ACC112 (cell line): ENCODE measurements around the gene CKAP2.
"Not testable (repeated sequence)": the region's sequence is repeated elsewhere in the genome, so short reads cannot be mapped to it uniquely, and the experiment has no call there.

Experiments
- H2AFZ ChIP-seq: fragments of 200-600 bp; sonication (generic); one replicate; pipeline ENCODE4 v1.6.0; 2017; ENCODE audit warnings: antibody characterized with exemption, low read length; ENCODE audit not compliant: unreplicated experiment
- H3K27ac ChIP-seq: fragments of 200-600 bp; sonication (generic); 2 replicates; pipeline ENCODE4 v1.5.1; 2014; ENCODE audit warnings: low read depth, mild to moderate bottlenecking, antibody characterized with exemption, low read length, moderate library complexity
- H3K27me3 ChIP-seq: fragments of 200-600 bp; sonication (generic); 2 replicates; pipeline ENCODE4 v1.6.1; 2014; ENCODE audit warnings: mild to moderate bottlenecking, antibody characterized with exemption, low read length, moderate library complexity, mixed read lengths; ENCODE audit not compliant: insufficient read depth
- H3K36me3 ChIP-seq: fragments of 200-600 bp; sonication (generic); 2 replicates; pipeline ENCODE4 v1.6.1; 2016; ENCODE audit warnings: mild to moderate bottlenecking, antibody characterized with exemption, low read length, moderate library complexity, mixed read lengths; ENCODE audit not compliant: insufficient read depth
- H3K4me1 ChIP-seq: fragments of 200-600 bp; sonication (generic); one replicate; pipeline ENCODE4 v1.6.1; 2016; ENCODE audit warnings: low read length, mixed read lengths; ENCODE audit not compliant: insufficient read depth, unreplicated experiment, control insufficient read depth
- H3K4me3 ChIP-seq: fragments of 200-600 bp; sonication (generic); 2 replicates; pipeline ENCODE4 v1.5.1; 2014; ENCODE audit warnings: mild to moderate bottlenecking, low read depth, low read length
- H3K79me2 ChIP-seq: fragments of 200-600 bp; sonication (generic); one replicate; pipeline ENCODE4 v1.6.0; 2016; ENCODE audit warnings: low read length; ENCODE audit not compliant: control insufficient read depth, unreplicated experiment, insufficient read depth

Gene CKAP2

DNA sequence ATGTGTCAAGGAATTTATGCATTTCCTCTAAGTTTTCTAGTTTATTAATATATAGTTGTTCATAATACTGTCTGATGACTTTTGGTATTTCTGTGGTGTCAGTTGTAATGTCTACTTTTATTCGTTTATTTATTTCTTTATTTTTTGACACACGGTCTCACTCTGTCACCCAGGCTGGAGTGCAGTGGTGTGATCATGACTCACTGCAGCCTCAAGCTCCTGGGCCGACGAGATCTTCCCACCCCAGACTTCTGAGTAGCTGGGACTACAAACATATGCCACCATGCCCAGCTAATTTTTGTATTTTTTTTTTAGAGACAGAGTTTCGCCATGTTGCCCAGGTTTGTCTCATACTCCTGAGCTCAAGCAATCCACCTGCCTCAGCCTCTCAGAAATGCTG, 39.0 kb downstream of the CKAP2 start:
- H3K79me2 ChIP-seq, H3K27me3 ChIP-seq, H3K27ac ChIP-seq, H3K36me3 ChIP-seq, H3K4me3 ChIP-seq, H2AFZ ChIP-seq, H3K4me1 ChIP-seq: not testable (repeated sequence)

DNA sequence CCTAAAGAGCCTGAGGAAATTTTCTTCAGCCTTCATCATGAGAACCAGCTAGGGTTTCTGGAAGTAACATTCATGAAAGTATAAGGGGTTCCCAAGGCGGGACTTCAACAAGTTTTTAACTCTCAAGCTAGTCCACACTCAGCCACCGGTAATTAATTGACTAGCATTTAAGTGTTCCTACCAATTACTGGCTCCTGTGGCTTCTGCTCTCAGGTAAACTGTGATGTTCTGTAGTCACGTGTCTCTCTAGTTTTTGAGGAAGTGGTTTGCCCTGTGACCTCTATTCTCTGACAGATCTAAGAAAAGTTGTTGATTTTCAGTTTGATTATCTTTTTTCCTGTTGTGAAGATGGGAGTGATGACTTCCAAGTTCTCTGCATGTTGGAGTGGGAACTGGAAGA, 42.7 kb downstream of the CKAP2 start:
- H2AFZ ChIP-seq, H3K79me2 ChIP-seq, H3K36me3 ChIP-seq, H3K4me3 ChIP-seq, H3K27me3 ChIP-seq, H3K4me1 ChIP-seq, H3K27ac ChIP-seq: not testable (repeated sequence)

DNA sequence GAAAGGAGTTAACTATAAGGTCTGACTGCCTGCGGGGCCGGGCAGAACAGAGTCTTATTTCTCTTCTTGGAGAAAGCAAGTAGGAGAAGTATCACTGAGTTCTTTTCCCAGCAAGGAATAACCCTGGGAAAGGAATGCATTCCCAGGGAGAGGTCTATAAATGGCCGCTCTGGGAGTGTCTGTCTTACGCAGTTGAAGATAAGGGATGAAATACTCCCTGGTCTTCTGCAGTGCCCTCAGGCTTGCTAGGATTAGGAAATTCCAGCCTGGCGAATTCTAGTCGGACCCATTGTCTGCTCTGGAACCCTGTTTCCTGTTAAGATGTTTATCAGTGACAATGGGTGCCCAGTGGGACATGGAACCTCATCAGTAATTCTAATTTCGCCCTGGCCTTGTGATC, 47.0 kb downstream of the CKAP2 start:
- not testable (repeated sequence) for H3K27ac ChIP-seq, H3K4me3 ChIP-seq, H3K79me2 ChIP-seq, H2AFZ ChIP-seq, H3K4me1 ChIP-seq, H3K27me3 ChIP-seq, H3K36me3 ChIP-seq

DNA sequence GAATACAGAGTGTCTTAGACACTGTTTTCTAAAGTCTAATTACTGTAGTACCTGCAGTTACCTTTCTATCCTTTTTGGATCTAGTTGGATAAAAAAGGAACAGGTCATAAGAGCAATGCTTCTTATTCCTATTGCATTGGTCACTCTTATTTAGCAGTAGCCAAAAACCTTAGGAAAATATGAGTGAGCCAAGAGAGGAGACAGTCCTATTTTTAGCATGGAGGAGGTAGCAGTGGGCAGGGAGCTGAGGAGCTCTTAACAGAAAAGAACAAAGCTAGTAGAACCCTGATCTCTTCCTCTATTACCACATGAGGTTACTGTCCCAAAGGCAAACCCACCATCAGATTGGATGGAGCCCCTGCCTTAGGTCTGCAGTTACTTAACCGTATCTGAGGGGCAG, 50.6 kb downstream of the CKAP2 start:
- not testable (repeated sequence) for H3K4me1 ChIP-seq, H3K4me3 ChIP-seq

DNA sequence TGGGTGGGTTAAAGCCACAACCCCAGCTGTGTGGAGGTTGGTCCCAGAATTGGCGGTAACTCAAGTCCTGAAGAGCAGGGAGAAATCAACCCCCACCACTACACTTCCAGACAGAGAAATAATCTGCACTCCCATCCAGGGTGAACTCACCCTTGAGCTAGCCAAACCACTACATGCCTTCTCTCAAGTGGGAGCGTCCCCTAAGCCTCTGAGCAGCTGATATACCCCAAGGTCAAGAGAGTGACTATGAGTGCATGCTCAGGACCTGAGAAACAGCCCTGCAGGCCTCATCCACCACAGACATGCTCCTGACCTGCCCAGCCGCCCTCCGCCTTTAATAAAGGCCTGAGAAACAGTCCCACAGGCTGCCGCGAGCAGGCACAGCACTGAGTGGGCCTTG, 54.3 kb downstream of the CKAP2 start:
- H3K79me2 ChIP-seq, H3K27ac ChIP-seq, H3K4me1 ChIP-seq, H3K4me3 ChIP-seq, H3K36me3 ChIP-seq, H2AFZ ChIP-seq, H3K27me3 ChIP-seq: not testable (repeated sequence)

More for the DNA sequence above, 50.6 kb downstream of the CKAP2 start:
- not testable (repeated sequence) for H3K36me3 ChIP-seq, H2AFZ ChIP-seq, H3K27ac ChIP-seq, H3K79me2 ChIP-seq, H3K27me3 ChIP-seq

DNA sequence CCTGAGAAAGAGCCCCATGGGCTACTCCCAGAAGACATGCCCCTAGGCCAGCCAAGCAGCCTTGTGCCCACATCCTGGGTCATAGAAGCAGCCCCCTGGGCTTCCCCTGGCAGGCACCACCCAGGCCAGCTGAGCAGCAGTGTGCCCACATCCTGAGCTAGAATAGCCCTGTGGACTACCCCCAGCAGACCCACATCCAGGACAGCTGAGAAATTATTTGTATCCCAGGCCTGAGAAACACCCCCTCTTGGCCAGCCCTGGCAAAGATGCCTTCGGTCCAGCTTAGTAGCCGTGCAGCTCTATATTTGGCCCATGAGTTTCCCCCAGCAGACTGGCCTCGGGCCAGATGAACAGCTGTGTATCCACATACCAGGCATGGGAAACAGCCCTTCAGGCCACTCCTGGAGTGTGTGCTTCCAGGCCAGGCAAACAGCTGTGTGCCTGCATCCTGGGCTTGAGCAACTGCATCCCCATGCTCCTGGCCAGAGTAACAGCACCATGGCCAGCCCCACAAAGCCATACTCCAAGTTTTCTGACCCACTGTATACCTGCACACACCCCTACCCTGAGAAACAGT, 55.0 kb downstream of the CKAP2 start:
- not testable (repeated sequence) for H3K4me1 ChIP-seq, H3K27me3 ChIP-seq, H3K4me3 ChIP-seq, H3K79me2 ChIP-seq, H2AFZ ChIP-seq, H3K36me3 ChIP-seq, H3K27ac ChIP-seq

DNA sequence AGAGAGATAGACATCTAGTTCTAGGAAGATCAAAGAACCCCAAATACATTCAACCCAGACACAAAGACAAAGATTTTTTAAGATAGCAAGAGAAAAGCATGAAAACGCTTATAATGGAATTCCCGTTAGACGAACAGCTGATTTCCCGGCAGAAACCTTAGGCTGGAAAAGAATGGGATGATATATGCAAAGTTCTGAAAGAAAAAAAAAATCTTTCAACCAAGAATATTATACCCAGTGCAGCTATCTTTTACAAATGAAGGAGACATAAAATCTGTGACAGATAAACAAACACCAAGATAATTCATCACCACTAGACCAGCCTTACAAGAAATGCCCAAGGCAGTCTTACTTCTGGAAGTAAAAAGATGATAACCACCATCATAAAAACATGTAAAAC, 56.3 kb downstream of the CKAP2 start:
- H3K36me3 ChIP-seq, H2AFZ ChIP-seq, H3K4me3 ChIP-seq, H3K79me2 ChIP-seq, H3K4me1 ChIP-seq, H3K27me3 ChIP-seq, H3K27ac ChIP-seq: not testable (repeated sequence)

DNA sequence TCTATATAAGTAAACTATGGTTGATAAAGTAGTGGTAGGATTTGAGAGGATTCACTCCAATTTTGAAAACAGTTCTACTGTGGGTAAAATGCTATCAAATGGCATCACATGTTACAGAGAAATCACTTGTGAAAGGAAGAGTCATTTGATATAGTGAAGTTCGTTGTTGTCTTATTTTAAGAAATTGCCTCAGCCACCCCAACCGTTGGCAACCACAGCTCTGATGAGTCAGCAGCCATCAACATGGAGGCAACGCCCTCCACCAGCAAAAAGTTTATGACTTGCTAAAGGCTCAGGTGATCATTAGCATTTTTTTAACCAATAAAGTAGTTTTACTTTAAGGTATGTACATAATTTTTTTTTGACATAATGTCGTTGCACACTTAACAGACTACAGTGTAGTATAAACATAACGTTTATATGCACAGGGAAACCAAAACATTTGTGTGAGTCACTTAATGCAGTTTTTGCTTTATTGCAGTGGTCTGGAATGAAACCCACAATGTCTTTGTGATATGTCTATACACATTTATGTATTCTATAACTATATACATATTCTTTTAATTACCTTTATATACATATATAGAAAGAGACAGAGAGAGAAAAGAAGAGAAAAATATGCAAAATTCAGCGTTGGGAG, 58.8 kb downstream of the CKAP2 start:
- not testable (repeated sequence) for H2AFZ ChIP-seq, H3K36me3 ChIP-seq, H3K4me3 ChIP-seq, H3K27me3 ChIP-seq, H3K79me2 ChIP-seq, H3K27ac ChIP-seq, H3K4me1 ChIP-seq

DNA sequence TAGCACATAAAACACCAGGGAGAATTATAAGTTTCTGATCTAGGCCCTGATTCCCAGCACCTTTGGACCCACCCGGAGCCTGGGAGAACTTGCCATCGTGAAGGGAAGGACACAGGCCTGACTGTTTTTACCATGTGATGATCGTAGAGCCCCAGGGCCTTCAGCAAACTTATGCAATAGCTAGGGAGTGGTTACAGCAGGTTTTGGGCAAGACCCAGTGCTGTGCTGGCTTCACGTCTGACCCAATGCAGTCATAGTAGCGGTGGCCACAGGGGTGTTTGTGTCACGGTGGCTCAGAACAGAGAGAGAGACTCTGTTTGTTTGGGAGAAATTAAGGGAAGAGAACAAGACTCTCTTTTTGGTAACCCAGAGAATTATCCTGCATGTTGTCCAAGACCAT, 68.0 kb downstream of the CKAP2 start:
- H3K79me2 ChIP-seq, H3K4me1 ChIP-seq, H2AFZ ChIP-seq, H3K27ac ChIP-seq, H3K36me3 ChIP-seq, H3K27me3 ChIP-seq, H3K4me3 ChIP-seq: not testable (repeated sequence)
